H1 (cell line): ENCODE results near the gene OR2C1. TPM values are rescaled to one million over a fixed set of nuclear protein-coding genes. Genes with fewer than 3 reads are reported as not detected.

Source experiments
- CTCF ChIA-PET: fragments of 300-600 bp; sonication (Branson Sonifier 250); formaldehyde crosslinking; loops from one replicate; lab custom pipeline; 2021; ENCODE audit not compliant: partially characterized antibody; lab: Charles Lee
- POLR2A ChIA-PET: fragments of 300-600 bp; sonication (Branson Sonifier 250); formaldehyde crosslinking; loops from one replicate; lab custom pipeline; 2021; ENCODE audit warnings: inconsistent platforms; ENCODE audit not compliant: partially characterized antibody; lab: Charles Lee
- DNase-seq, 2 experiments: peaks; one replicate each; pipeline versions ENCODE4 v3.0.0 to v3.0.0-alpha.2; 2010 to 2022; ENCODE audit warnings: low spot score in 2 of 2, low read depth in 1 of 2, mixed read lengths in 1 of 2
- FAIRE-seq: peaks from 2 replicates; lab custom pipeline; 2011; peaks lifted over from hg19 to GRCh38; lab: Jason Lieb, UNC
- H2AFZ ChIP-seq: 2 replicates; pipeline ENCODE4 v1.8.1; 2012; ENCODE audit warnings: low read length, inconsistent platforms
- H2AK5ac ChIP-seq: 2 replicates; pipeline ENCODE4 v1.6.1; 2013; ENCODE audit warnings: low read depth, low read length
- H2BK120ac ChIP-seq: replicated peaks from 2 replicates; pipeline ENCODE3; 2013; ENCODE audit warnings: low read depth, low read length, inconsistent platforms
- H2BK12ac ChIP-seq: 2 replicates; pipeline ENCODE4 v1.6.1; 2013; ENCODE audit warnings: low read depth, low read length
- H2BK15ac ChIP-seq: 2 replicates; pipeline ENCODE4 v1.6.1; 2013; ENCODE audit warnings: low read length
- H2BK20ac ChIP-seq: 2 replicates; pipeline ENCODE4 v1.6.1; 2013; ENCODE audit warnings: low read length
- H2BK5ac ChIP-seq: 2 replicates; pipeline ENCODE4 v1.6.1; 2013; ENCODE audit warnings: low read depth, low read length
- H3K14ac ChIP-seq: 2 replicates; pipeline ENCODE4 v1.6.1; 2013; ENCODE audit warnings: inconsistent platforms; ENCODE audit not compliant: insufficient read length
- H3K18ac ChIP-seq: 2 replicates; pipeline ENCODE4 v1.6.1; 2013; ENCODE audit warnings: low read length; ENCODE audit errors: extremely low read depth
- H3K23ac ChIP-seq: 2 replicates; pipeline ENCODE4 v1.6.1; 2013; ENCODE audit warnings: inconsistent platforms; ENCODE audit not compliant: insufficient read length
- H3K23me2 ChIP-seq: 2 replicates; pipeline ENCODE4 v1.6.1; 2013; ENCODE audit warnings: low read depth, low read length
- H3K27ac ChIP-seq: 2 replicates; pipeline ENCODE4 v1.6.1; 2011; ENCODE audit warnings: low read depth, low read length, inconsistent platforms
- H3K27me3 ChIP-seq, 4 experiments: replicated peaks in 1 of 4; 1 replicate in 1 of 4; 2 replicates in 3 of 4; pipeline versions ENCODE4 v1.6.1 to v1.8.1; 2011 to 2013; ENCODE audit warnings: low read length in 3 of 4, mild to moderate bottlenecking in 3 of 4, inconsistent platforms in 2 of 4, mixed read lengths in 2 of 4, moderate library complexity in 1 of 4; ENCODE audit not compliant: control insufficient read depth in 3 of 4, insufficient read depth in 3 of 4; ENCODE audit errors: extremely low read depth in 1 of 4
- H3K36me3 ChIP-seq, 4 experiments: 2 replicates each; pipeline versions ENCODE4 v1.6.1 to v1.8.1; 2011 to 2013; ENCODE audit warnings: mild to moderate bottlenecking in 4 of 4, low read length in 3 of 4, moderate library complexity in 2 of 4, control low read depth in 1 of 4, inconsistent platforms in 1 of 4; ENCODE audit not compliant: insufficient read depth in 4 of 4, control insufficient read depth in 2 of 4
- H3K4ac ChIP-seq: replicated peaks from 2 replicates; pipeline ENCODE3; 2013; ENCODE audit warnings: low read length, low read depth, mixed read lengths, inconsistent platforms; ENCODE audit not compliant: insufficient read length
- H3K4me1 ChIP-seq, 4 experiments: replicated peaks in 1 of 4; 1 replicate in 1 of 4; 2 replicates in 3 of 4; pipeline versions ENCODE4 v1.6.1 to v1.8.1; 2011 to 2013; ENCODE audit warnings: low read length in 3 of 4, inconsistent platforms in 2 of 4, mixed read lengths in 1 of 4; ENCODE audit not compliant: insufficient read depth in 4 of 4, control insufficient read depth in 3 of 4
- H3K4me2 ChIP-seq, 2 experiments: 2 replicates each; pipeline versions ENCODE4 v1.6.1 to v1.8.1; 2011 to 2013; ENCODE audit warnings: low read depth in 2 of 2, low read length in 2 of 2, control low read depth in 1 of 2, inconsistent platforms in 1 of 2, mild to moderate bottlenecking in 1 of 2; ENCODE audit not compliant: insufficient read depth in 1 of 2
- H3K4me3 ChIP-seq, 4 experiments: fragments of 200-600, 300-600 bp in 1 of 4; sonication (generic), shearing (Covaris generic), sonication (Bioruptor Twin) in 1 of 4; 2 replicates each; pipeline versions ENCODE4 v1.5.1 to v1.8.1; 2011 to 2016; ENCODE audit warnings: low read length in 4 of 4, low read depth in 3 of 4, control low read depth in 2 of 4, inconsistent platforms in 2 of 4, mild to moderate bottlenecking in 2 of 4, mixed read lengths in 1 of 4, moderate library complexity in 1 of 4; ENCODE audit not compliant: insufficient read depth in 2 of 4; ENCODE audit errors: extremely low read depth in 1 of 4
- H3K56ac ChIP-seq: replicated peaks from 2 replicates; pipeline ENCODE3; 2013; ENCODE audit warnings: low read depth, mild to moderate bottlenecking, mixed read lengths, low read length, inconsistent platforms; ENCODE audit not compliant: insufficient read length
- H3K79me1 ChIP-seq: 2 replicates; pipeline ENCODE4 v1.6.1; 2013; ENCODE audit warnings: low read depth, low read length, control low read depth
- H3K79me2 ChIP-seq, 2 experiments: 2 replicates each; pipeline versions ENCODE4 v1.6.1 to v1.8.1; 2012 to 2013; ENCODE audit warnings: low read length in 2 of 2, mild to moderate bottlenecking in 2 of 2, inconsistent platforms in 1 of 2; ENCODE audit not compliant: insufficient read depth in 2 of 2, control insufficient read depth in 1 of 2
- H3K9ac ChIP-seq, 4 experiments: replicated peaks in 1 of 4; 1 replicate in 1 of 4; 2 replicates in 3 of 4; pipeline versions ENCODE4 v1.6.1 to v1.8.1; 2011 to 2013; ENCODE audit warnings: low read depth in 3 of 4, low read length in 3 of 4, control low read depth in 2 of 4, mild to moderate bottlenecking in 2 of 4, moderate library complexity in 2 of 4, inconsistent platforms in 1 of 4; ENCODE audit errors: extremely low read depth in 1 of 4
- H3K9me3 ChIP-seq, 2 experiments: 2 replicates each; pipeline versions ENCODE4 v1.6.1 to v1.8.1; 2012 to 2013; ENCODE audit warnings: mild to moderate bottlenecking in 2 of 2, moderate library complexity in 2 of 2, control low read depth in 1 of 2, inconsistent platforms in 1 of 2, low read depth in 1 of 2, low read length in 1 of 2, mixed read lengths in 1 of 2; ENCODE audit not compliant: insufficient read depth in 2 of 2
- H4K20me1 ChIP-seq, 2 experiments: replicated peaks in 1 of 2; 2 replicates each; pipeline versions ENCODE3 to v1.8.1; 2011 to 2013; ENCODE audit warnings: inconsistent platforms in 2 of 2, low read length in 2 of 2, mild to moderate bottlenecking in 1 of 2; ENCODE audit not compliant: insufficient read depth in 2 of 2, control insufficient read depth in 1 of 2
- H4K5ac ChIP-seq: 2 replicates; pipeline ENCODE4 v1.6.1; 2013; ENCODE audit warnings: low read length, low read depth, mixed read lengths, inconsistent platforms; ENCODE audit not compliant: insufficient read length
- H4K8ac ChIP-seq: 2 replicates; pipeline ENCODE4 v1.8.0; 2013; ENCODE audit warnings: mild to moderate bottlenecking, moderate library complexity, low read length, inconsistent platforms; ENCODE audit not compliant: insufficient read depth; ENCODE audit errors: extremely low read depth
- H4K91ac ChIP-seq: replicated peaks from 2 replicates; pipeline ENCODE3; 2013; ENCODE audit warnings: low read length, mixed read lengths, inconsistent platforms; ENCODE audit not compliant: insufficient read length
- BCL11A ChIP-seq, 2 experiments: IDR thresholded peaks; one replicate each; pipeline ENCODE4 v1.6.1; 2011; ENCODE audit warnings: low read depth in 2 of 2, low read length in 2 of 2, mild to moderate bottlenecking in 2 of 2
- CBX8 ChIP-seq: fragments of 300-800, 300-1000 bp; sonication (generic); IDR thresholded peaks from 2 replicates; pipeline ENCODE4 v1.7.1; 2016; ENCODE audit warnings: low read depth, low read length, borderline replicate concordance
- CHD1 ChIP-seq: IDR thresholded peaks from 2 replicates; pipeline ENCODE4 v1.6.1; 2012; ENCODE audit warnings: low read depth, low read length, improper control_type of control experiment
- CTBP2 ChIP-seq: IDR thresholded peaks from 2 replicates; pipeline ENCODE4 v1.7.0; 2011; ENCODE audit warnings: borderline replicate concordance, mild to moderate bottlenecking, moderate library complexity, mixed read lengths, low read length; ENCODE audit not compliant: insufficient read depth, insufficient read length
- EZH2 ChIP-seq: fragments of 200-600 bp; sonication (generic); IDR thresholded peaks from 2 replicates; pipeline ENCODE4 v1.7.1; 2012; ENCODE audit warnings: low read depth, mild to moderate bottlenecking, moderate library complexity, low read length, inconsistent platforms; ENCODE audit not compliant: severe bottlenecking
- GABPA ChIP-seq: IDR thresholded peaks from 2 replicates; pipeline ENCODE4 v1.6.1; 2011; ENCODE audit warnings: mild to moderate bottlenecking, low read length, moderate library complexity, borderline replicate concordance; ENCODE audit not compliant: insufficient read depth
- HDAC6 ChIP-seq: IDR thresholded peaks from one replicate; pipeline ENCODE4 v1.7.1; 2012; ENCODE audit warnings: low read depth, mild to moderate bottlenecking, inconsistent platforms, low read length, moderate library complexity
- KDM4A ChIP-seq: IDR thresholded peaks from one replicate; pipeline ENCODE4 v1.7.1; 2012; ENCODE audit warnings: low read depth, mild to moderate bottlenecking, moderate library complexity, low read length, inconsistent platforms; ENCODE audit not compliant: severe bottlenecking
- MAFK ChIP-seq: IDR thresholded peaks from 2 replicates; pipeline ENCODE4 v1.6.1; 2012; ENCODE audit warnings: low read depth, mild to moderate bottlenecking, improper control_type of control experiment, low read length
- NRF1 ChIP-seq: IDR thresholded peaks from 2 replicates; pipeline ENCODE4 v1.6.1; 2011; ENCODE audit warnings: mild to moderate bottlenecking, low read depth, low read length, improper control_type of control experiment
- RFX5 ChIP-seq: IDR thresholded peaks from 2 replicates; pipeline ENCODE4 v1.6.1; 2011; ENCODE audit warnings: low read depth, low read length, improper control_type of control experiment, borderline replicate concordance
- RXRA ChIP-seq: IDR thresholded peaks from 2 replicates; pipeline ENCODE4 v1.6.1; 2011; ENCODE audit warnings: low read depth, mild to moderate bottlenecking, low read length, moderate library complexity; ENCODE audit not compliant: insufficient read depth
- SP1 ChIP-seq: IDR thresholded peaks from 2 replicates; pipeline ENCODE4 v1.6.1; 2011; ENCODE audit warnings: low read depth, low read length
- TEAD4 ChIP-seq: IDR thresholded peaks from 2 replicates; pipeline ENCODE4 v1.6.1; 2012; ENCODE audit warnings: low read depth, low read length, inconsistent platforms, mixed read lengths
- polyA plus RNA-seq, 7 experiments: library from polyadenylated mRNA; depleted of rRNA in 3 of 7; stranded (reverse) in 5 of 7; unstranded in 2 of 7; fragments of >200 nt in 5 of 7; fragments of 200-250 nt in 2 of 7; gene quantifications; 1 replicate in 5 of 7; 2 replicates in 1 of 7; 4 replicates in 1 of 7; pipeline versions ENCODE4 v1.2.1 to v1.2.3, GENCODE V29; 2011 to 2013; ENCODE audit warnings: missing spikeins in 2 of 7, mixed read lengths in 2 of 7
- total RNA-seq: library from RNA; stranded (reverse); fragmentation: NEBNext Ultra II Directional; extraction: Animal tissue kit (Norgen Biotek cat#: 25700); gene quantifications from 2 replicates; pipeline ENCODE4 v1.2.1, GENCODE V29; 2021

Gene OR2C1
- total and polyA plus RNA-seq, 2 of the 8 experiments (the other 6 are each of a cell fraction or from before 2014, with no cell fraction given): not detected

GRCh38 chr16:3362931-3363330 lies 7.2 kb downstream of the OR2C1 start:
- no peak overlapping the region for H3K23ac ChIP-seq
- FAIRE-seq (no peak), DNase-seq (no peak)
- no peaks in the 10 kb centered on the region for H3K79me2 ChIP-seq
- no peak overlapping the region for H3K4me3 ChIP-seq
- H2AFZ ChIP-seq: no peak overlapping the region
- no peak overlapping the region for H4K5ac ChIP-seq
- ChIA-PET POLR2A (no interaction called here), CTCF (no interaction called here)
- no peaks in the 10 kb centered on the region for H4K20me1 ChIP-seq
- H3K27me3 ChIP-seq: no peaks in the 10 kb centered on the region
- no peak overlapping the region for H3K14ac ChIP-seq
- H3K79me1 ChIP-seq: no peaks in the 10 kb centered on the region
- H4K8ac ChIP-seq: no peak overlapping the region
- no peak overlapping the region for H2AK5ac ChIP-seq
- no peak overlapping the region for H2BK5ac ChIP-seq
- no peak overlapping the region for H3K18ac ChIP-seq
- no peak overlapping the region for H3K56ac ChIP-seq
- H3K4me2 ChIP-seq: no peak overlapping the region
- no peak overlapping the region for H2BK20ac ChIP-seq
- H3K4ac ChIP-seq: no peak overlapping the region
- no peaks in the 10 kb centered on the region for H3K4me1 ChIP-seq
- no peak overlapping the region for H2BK15ac ChIP-seq
- H2BK12ac ChIP-seq: no peak overlapping the region
- H3K36me3 ChIP-seq: no peaks in the 10 kb centered on the region
- no peak overlapping the region for H4K91ac ChIP-seq
- H3K23me2 ChIP-seq: no peaks in the 10 kb centered on the region
- no peak overlapping the region for H2BK120ac ChIP-seq
- no peak for TF ChIP-seq CTBP2
- TF ChIP-seq CBX8: no peak
- no peak for TF ChIP-seq HDAC6
- TF ChIP-seq RFX5: no peak
- no peak for TF ChIP-seq GABPA
- TF ChIP-seq SP1: no peak
- no peak for TF ChIP-seq RXRA
- no peak for TF ChIP-seq EZH2
- TF ChIP-seq CHD1: no peak
- no peak for TF ChIP-seq NRF1
- no peak for TF ChIP-seq BCL11A (IDR thresholded peaks at IDR 0.05; ENCODE audit: low read depth in 2 of 2, low read length in 2 of 2)
- TF ChIP-seq MAFK: no peak
- TF ChIP-seq KDM4A: no peak
- no peak for TF ChIP-seq TEAD4
- peaks cover 13 to 22% of the 10 kb centered on the region in 2 experiments for H3K9me3 ChIP-seq
- H3K9ac ChIP-seq: no peak overlapping the region
- no peak overlapping the region for H3K27ac ChIP-seq
